Ishikawa (cell line): ENCODE data around the gene PPARG.

ENCODE experiments used
- CREB1 ChIP-seq: IDR thresholded peaks from 2 replicates; pipeline ENCODE4 v1.6.1; 2012; ENCODE audit warnings: low read depth
- MAX ChIP-seq: IDR thresholded peaks from 2 replicates; pipeline ENCODE4 v1.6.1; 2012
- TEAD4 ChIP-seq: IDR thresholded peaks from 2 replicates; pipeline ENCODE4 v1.6.1; 2012
- ZBTB7A ChIP-seq: IDR thresholded peaks from 2 replicates; pipeline ENCODE4 v1.6.1; 2012; ENCODE audit warnings: low read depth
- TF ChIP-seq, protein P1 (sequence below): IDR thresholded peaks from 2 replicates; pipeline ENCODE4 v1.6.1; 2012

DNA sequence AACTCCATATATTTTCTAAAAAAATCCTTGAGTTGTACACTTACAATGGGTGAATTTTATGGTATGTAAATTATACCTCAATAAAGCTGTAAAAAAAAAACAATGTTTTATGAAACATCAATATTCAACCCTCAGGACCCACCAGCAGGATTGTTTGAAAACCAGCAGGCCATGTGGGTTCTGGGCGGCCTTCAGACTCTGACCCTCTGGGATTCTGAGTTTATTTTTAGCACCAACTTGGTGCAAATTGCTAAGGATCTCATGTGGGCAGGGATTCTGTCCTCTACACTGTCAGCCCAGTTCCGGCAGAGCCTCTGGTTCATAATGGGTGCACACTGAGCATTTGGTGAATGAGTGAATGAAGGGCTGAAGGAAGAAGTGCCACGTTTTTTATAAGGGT lies 171.3 kb downstream of the PPARG start:
- no peak for TF ChIP-seq MAX
- TF ChIP-seq, protein P1, sequence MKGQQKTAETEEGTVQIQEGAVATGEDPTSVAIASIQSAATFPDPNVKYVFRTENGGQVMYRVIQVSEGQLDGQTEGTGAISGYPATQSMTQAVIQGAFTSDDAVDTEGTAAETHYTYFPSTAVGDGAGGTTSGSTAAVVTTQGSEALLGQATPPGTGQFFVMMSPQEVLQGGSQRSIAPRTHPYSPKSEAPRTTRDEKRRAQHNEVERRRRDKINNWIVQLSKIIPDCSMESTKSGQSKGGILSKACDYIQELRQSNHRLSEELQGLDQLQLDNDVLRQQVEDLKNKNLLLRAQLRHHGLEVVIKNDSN: no peak
- no peak for TF ChIP-seq TEAD4
- no peak for TF ChIP-seq CREB1
- TF ChIP-seq ZBTB7A: no peak
